ENCODE data around the gene RIPOR2.

Gene RIPOR2

GRCh38 chr6:24807584-24807983, 128.2 kb downstream of the RIPOR2 start:
- H3K27ac ChIP-seq (ENCODE audit: extremely low read depth, low read depth, low read length): no peak overlapping the region
- ChIA-PET POLR2A (no interaction called here), CTCF (interaction anchor here (0.6 to 1.0 kb wide), 3 partner anchors 10 to 278 kb away, joined by 3 read pairs; no protein-coding TSS in a partner anchor)
- no peaks in the 10 kb centered on the region for H3K36me3 ChIP-seq (ENCODE audit: control insufficient read depth in 2 of 2, insufficient read depth in 1 of 2, low read length in 2 of 2)
- no peak for TF ChIP-seq ZNF513 (tag by site-specific recombination; IDR thresholded peaks at IDR 0.05)
- no peak for TF ChIP-seq PRDM10 (tag by site-specific recombination; IDR thresholded peaks at IDR 0.05)
- TF ChIP-seq MYNN (tag by site-specific recombination; IDR thresholded peaks at IDR 0.05; ENCODE audit: borderline replicate concordance): no peak
- TF ChIP-seq SCRT2 (tag by site-specific recombination; IDR thresholded peaks at IDR 0.05): no peak
- no peak for TF ChIP-seq HIC1 (tag by site-specific recombination; IDR thresholded peaks at IDR 0.05)
- TF ChIP-seq ZBTB1 (tag by site-specific recombination; IDR thresholded peaks at IDR 0.05): no peak
- TF ChIP-seq ZBTB26 (tag by site-specific recombination; optimal IDR thresholded peaks at IDR 0.05): no peak
- no peak for TF ChIP-seq ZNF155 (tag by site-specific recombination; IDR thresholded peaks at IDR 0.05)
- TF ChIP-seq PRDM4 (tag by site-specific recombination; IDR thresholded peaks at IDR 0.05): no peak
- H3K4me3 ChIP-seq (ENCODE audit: low read depth, low read length): no peak overlapping the region
- H3K4me1 ChIP-seq (ENCODE audit: control insufficient read depth, insufficient read depth, low read length): no peaks in the 10 kb centered on the region
- H3K9me3 ChIP-seq (ENCODE audit: control insufficient read depth, insufficient read depth, low read depth, low read length): no peaks in the 10 kb centered on the region

- no peaks in the 10 kb centered on the region for H3K4me1 ChIP-seq (ENCODE audit: control insufficient read depth, insufficient read depth, low read length)
- H3K36me3 ChIP-seq (ENCODE audit: control insufficient read depth in 2 of 2, insufficient read depth in 1 of 2, low read length in 2 of 2): no peaks in the 10 kb centered on the region
- no peak overlapping the region for H3K4me3 ChIP-seq (ENCODE audit: low read depth, low read length)
- H3K27ac ChIP-seq (ENCODE audit: extremely low read depth, low read depth, low read length): no peak overlapping the region
- H3K9me3 ChIP-seq (ENCODE audit: control insufficient read depth, insufficient read depth, low read depth, low read length): no peaks in the 10 kb centered on the region
- CTCF ChIA-PET: interaction anchor here (0.7 to 0.8 kb wide), 2 partner anchors 108 to 132 kb away, joined by 3 read pairs; no protein-coding TSS in a partner anchor
- POLR2A ChIA-PET: interaction anchor here (0.5 to 0.6 kb wide), 2 partner anchors 94 to 207 kb away, joined by 3 read pairs; no protein-coding TSS in a partner anchor
- TF ChIP-seq SCRT1 (tag by site-specific recombination; IDR thresholded peaks at IDR 0.05; ENCODE audit: borderline replicate concordance) (no peak), BCL6B (tag by site-specific recombination; IDR thresholded peaks at IDR 0.05) (no peak), ZNF518A (tag by site-specific recombination; conservative IDR thresholded peaks at IDR 0.05; ENCODE audit: low read depth) (no peak), ZNF174 (tag by site-specific recombination; IDR thresholded peaks at IDR 0.05) (no peak), HOXD13 (CRISPR knock-in tag; IDR thresholded peaks at IDR 0.05; ENCODE audit: borderline replicate concordance) (no peak)
Measured at GRCh38 chr6:24802271-24803059, 133.3 kb downstream of the RIPOR2 start.

Measured in HEK293 (cell line).